DOHH2 (cell line): Measurements from ENCODE around the gene ZNHIT1.

Experiments
- H3F3A ChIP-seq: fragments of 200-600 bp; sonication (generic), shearing (Covaris generic); 2 replicates; pipeline ENCODE4 v1.6.0; 2016; ENCODE audit warnings: antibody characterized with exemption, mild to moderate bottlenecking; ENCODE audit not compliant: control insufficient read depth, insufficient read depth
- H3K27ac ChIP-seq: fragments of 200-600 bp; sonication (generic); 2 replicates; pipeline ENCODE4 v1.5.1; 2014; ENCODE audit warnings: low read depth, mild to moderate bottlenecking, low read length, moderate library complexity
- H3K27me3 ChIP-seq: fragments of 200-600 bp; sonication (generic); 2 replicates; pipeline ENCODE4 v1.6.1; 2014; ENCODE audit warnings: mild to moderate bottlenecking, low read length, mixed read lengths; ENCODE audit not compliant: control insufficient read depth
- H3K36me3 ChIP-seq: fragments of 200-600 bp; sonication (generic); 2 replicates; pipeline ENCODE4 v1.6.1; 2014; ENCODE audit warnings: mild to moderate bottlenecking, low read length, moderate library complexity, mixed read lengths; ENCODE audit not compliant: control insufficient read depth
- H3K4me1 ChIP-seq: fragments of 200-600 bp; sonication (generic); 2 replicates; pipeline ENCODE4 v1.6.1; 2014; ENCODE audit warnings: mild to moderate bottlenecking, low read length, mixed read lengths; ENCODE audit not compliant: control insufficient read depth
- H3K4me2 ChIP-seq: fragments of 200-600 bp; sonication (generic); 2 replicates; pipeline ENCODE4 v1.6.0; 2014; ENCODE audit warnings: mild to moderate bottlenecking, low read length, moderate library complexity
- H3K4me3 ChIP-seq: fragments of 200-600 bp; sonication (generic); 2 replicates; pipeline ENCODE4 v1.5.1; 2014; ENCODE audit warnings: mild to moderate bottlenecking, low read length, mixed read lengths
- H3K79me2 ChIP-seq: fragments of 200-600 bp; sonication (generic); 2 replicates; pipeline ENCODE4 v1.6.1; 2014; ENCODE audit warnings: mild to moderate bottlenecking, low read length, mixed read lengths; ENCODE audit not compliant: control insufficient read depth
- H3K9me2 ChIP-seq: fragments of 200-600 bp; sonication (generic); replicated peaks from 2 replicates; pipeline ENCODE4 v1.6.1; 2014; ENCODE audit warnings: mild to moderate bottlenecking, low read length, mixed read lengths; ENCODE audit not compliant: control insufficient read depth
- H3K9me3 ChIP-seq: fragments of 200-600 bp; sonication (generic); 2 replicates; pipeline ENCODE4 v1.6.1; 2014; ENCODE audit warnings: antibody characterized with exemption, low read length, mixed read lengths; ENCODE audit not compliant: control insufficient read depth, insufficient read depth
- H4K20me1 ChIP-seq: fragments of 200-600 bp; sonication (generic); 2 replicates; pipeline ENCODE4 v1.6.0; 2014; ENCODE audit warnings: low read depth, mild to moderate bottlenecking, antibody characterized with exemption, low read length, moderate library complexity; ENCODE audit not compliant: control insufficient read depth, insufficient read depth
- EZH2phosphoT487 ChIP-seq: fragments of 200-600 bp; sonication (generic); IDR thresholded peaks from 2 replicates; pipeline ENCODE4 v1.6.1; 2017; ENCODE audit warnings: borderline replicate concordance, mild to moderate bottlenecking, antibody characterized with exemption, low read length, moderate library complexity, mixed read lengths
- TF ChIP-seq, protein P1 (sequence below): fragments of 200-600 bp; sonication (generic); IDR thresholded peaks from one replicate; pipeline ENCODE4 v1.5.1; 2014; ENCODE audit warnings: antibody characterized with exemption, mild to moderate bottlenecking, low read depth, low read length; ENCODE audit not compliant: poor library complexity, severe bottlenecking

Gene ZNHIT1

DNA sequence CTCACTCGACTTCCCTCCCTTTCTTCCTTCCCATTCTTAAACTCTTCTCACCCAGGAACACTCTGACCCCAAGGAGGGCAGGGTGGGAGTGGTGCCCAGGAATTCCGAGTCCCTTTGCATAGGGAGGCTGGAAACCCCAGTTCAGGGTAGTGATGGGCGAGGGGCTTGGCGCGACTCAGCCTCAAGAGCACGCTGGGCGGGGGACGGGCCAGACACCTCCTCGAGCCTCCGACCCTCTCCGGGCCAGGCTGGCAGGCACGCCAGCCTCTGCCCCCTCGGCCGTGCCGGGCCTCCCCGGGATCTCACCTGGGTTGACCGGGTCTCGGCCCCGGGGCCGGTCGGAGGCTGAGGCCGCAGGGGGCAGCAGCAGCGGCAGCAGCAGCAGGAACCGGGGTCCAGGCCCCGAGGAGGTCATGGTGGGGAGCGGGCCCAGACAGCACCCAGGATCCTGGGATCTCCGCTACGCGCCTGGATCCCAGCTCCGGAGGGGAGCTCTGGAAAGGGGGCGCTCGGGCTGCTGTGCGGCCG lies 1.0 kb upstream of the ZNHIT1 start:
- H4K20me1 ChIP-seq: no peaks in the 10 kb centered on the region
- H3K79me2 ChIP-seq: peaks cover 35% of the 10 kb centered on the region
- H3K27me3 ChIP-seq: no peaks in the 10 kb centered on the region
- peak overlapping the region; percentile 79 for H3K4me3 ChIP-seq
- H3K27ac ChIP-seq: no peak overlapping the region
- H3K36me3 ChIP-seq: no peaks in the 10 kb centered on the region
- no peaks in the 10 kb centered on the region for H3K9me2 ChIP-seq
- no peaks in the 10 kb centered on the region for H3F3A ChIP-seq
- peaks cover 19% of the 10 kb centered on the region for H3K4me1 ChIP-seq
- TF ChIP-seq, protein P1, sequence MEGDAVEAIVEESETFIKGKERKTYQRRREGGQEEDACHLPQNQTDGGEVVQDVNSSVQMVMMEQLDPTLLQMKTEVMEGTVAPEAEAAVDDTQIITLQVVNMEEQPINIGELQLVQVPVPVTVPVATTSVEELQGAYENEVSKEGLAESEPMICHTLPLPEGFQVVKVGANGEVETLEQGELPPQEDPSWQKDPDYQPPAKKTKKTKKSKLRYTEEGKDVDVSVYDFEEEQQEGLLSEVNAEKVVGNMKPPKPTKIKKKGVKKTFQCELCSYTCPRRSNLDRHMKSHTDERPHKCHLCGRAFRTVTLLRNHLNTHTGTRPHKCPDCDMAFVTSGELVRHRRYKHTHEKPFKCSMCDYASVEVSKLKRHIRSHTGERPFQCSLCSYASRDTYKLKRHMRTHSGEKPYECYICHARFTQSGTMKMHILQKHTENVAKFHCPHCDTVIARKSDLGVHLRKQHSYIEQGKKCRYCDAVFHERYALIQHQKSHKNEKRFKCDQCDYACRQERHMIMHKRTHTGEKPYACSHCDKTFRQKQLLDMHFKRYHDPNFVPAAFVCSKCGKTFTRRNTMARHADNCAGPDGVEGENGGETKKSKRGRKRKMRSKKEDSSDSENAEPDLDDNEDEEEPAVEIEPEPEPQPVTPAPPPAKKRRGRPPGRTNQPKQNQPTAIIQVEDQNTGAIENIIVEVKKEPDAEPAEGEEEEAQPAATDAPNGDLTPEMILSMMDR: peak; percentile 57
- TF ChIP-seq EZH2phosphoT487: no peak
- no peaks in the 10 kb centered on the region for H3K9me3 ChIP-seq
- H3K4me2 ChIP-seq: peak overlapping the region; percentile 82

DNA sequence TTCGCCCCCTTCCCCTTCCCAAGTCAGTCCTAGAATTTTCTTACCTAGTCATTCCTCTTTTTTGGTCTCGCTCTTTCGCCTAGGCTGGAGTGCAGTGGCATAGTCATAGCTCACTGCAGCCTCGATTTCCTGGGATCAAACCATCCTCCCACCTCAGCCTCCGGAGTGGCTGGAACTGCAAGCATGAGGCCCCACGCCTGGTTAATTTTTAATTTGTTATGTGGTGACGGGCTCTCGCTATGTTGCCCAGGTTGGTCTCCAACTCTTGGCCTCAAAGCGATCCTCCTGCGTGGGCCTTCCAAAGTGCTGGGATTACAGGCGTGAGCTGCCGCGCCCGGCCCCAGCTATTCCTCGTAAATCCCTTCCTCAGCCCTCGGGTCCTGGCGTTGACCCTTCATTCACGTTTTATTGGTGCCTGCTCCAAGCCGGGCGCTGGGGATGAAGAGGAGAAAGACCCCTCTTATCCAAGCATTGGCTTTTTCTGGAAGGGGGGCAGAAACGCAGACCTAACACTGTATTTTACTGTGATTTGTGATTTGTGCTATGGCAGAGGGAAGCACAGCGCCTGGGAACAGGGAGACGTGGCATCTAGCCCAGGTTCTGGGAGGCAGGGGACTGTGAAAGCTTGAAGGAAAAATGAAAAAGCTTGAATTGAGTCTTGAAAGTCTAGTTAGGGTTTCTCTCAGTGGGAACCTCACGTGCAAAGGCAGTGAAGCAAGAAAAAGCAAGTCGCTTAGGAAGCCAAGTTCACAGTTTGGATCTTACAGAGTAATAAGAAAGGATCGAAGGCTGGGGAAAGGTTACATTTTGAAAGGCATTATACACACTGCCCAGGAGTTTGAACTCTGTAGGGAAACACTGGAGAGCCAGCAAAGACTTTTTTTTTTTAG lies 516 bp downstream of the ZNHIT1 start:
- no peaks in the 10 kb centered on the region for H3K9me2 ChIP-seq
- peak overlapping the region; percentile 82 for H3K4me2 ChIP-seq
- H3K27ac ChIP-seq: no peak overlapping the region
- H3K4me1 ChIP-seq: peaks cover 19% of the 10 kb centered on the region
- peak overlapping the region; percentile 79 for H3K4me3 ChIP-seq
- H3K9me3 ChIP-seq: no peaks in the 10 kb centered on the region
- no peaks in the 10 kb centered on the region for H3K27me3 ChIP-seq
- peaks cover 6% of the 10 kb centered on the region for H3K36me3 ChIP-seq
- H3F3A ChIP-seq: no peaks in the 10 kb centered on the region
- no peaks in the 10 kb centered on the region for H4K20me1 ChIP-seq
- no peak for TF ChIP-seq EZH2phosphoT487
- H3K79me2 ChIP-seq: peaks cover 37% of the 10 kb centered on the region

DNA sequence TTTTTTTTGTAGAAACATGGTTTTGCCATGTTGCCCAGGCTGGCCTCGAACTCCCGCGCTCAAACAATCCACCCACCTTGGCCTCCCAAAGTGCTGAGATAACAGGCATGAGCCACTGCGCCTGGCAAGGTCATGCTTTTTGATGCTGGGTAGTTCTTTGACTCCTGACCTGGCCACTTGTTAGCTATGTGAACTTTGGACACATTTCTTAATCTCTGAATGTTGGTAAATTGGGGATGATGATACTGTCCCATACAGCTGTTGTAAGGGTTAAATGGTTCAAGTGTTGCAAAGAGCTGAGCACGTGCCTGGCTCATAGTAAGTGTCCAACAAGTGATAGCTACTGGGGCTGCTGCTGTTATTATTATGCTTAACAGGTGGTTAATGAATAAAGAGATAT lies 2.3 kb downstream of the ZNHIT1 start:
- Histone ChIP-seq H3K9me2 (no peaks in the 10 kb centered on the region), H3K4me3 (no peak overlapping the region), H3K4me2 (no peak overlapping the region), H3F3A (no peaks in the 10 kb centered on the region), H3K27me3 (no peaks in the 10 kb centered on the region), H3K27ac (no peak overlapping the region), H3K4me1 (peaks cover 19% of the 10 kb centered on the region), H4K20me1 (no peaks in the 10 kb centered on the region), H3K9me3 (no peaks in the 10 kb centered on the region), H3K79me2 (peaks cover 37% of the 10 kb centered on the region), H3K36me3 (peaks cover 13% of the 10 kb centered on the region)
- TF ChIP-seq, protein P1: no peak
- TF ChIP-seq EZH2phosphoT487: no peak

DNA sequence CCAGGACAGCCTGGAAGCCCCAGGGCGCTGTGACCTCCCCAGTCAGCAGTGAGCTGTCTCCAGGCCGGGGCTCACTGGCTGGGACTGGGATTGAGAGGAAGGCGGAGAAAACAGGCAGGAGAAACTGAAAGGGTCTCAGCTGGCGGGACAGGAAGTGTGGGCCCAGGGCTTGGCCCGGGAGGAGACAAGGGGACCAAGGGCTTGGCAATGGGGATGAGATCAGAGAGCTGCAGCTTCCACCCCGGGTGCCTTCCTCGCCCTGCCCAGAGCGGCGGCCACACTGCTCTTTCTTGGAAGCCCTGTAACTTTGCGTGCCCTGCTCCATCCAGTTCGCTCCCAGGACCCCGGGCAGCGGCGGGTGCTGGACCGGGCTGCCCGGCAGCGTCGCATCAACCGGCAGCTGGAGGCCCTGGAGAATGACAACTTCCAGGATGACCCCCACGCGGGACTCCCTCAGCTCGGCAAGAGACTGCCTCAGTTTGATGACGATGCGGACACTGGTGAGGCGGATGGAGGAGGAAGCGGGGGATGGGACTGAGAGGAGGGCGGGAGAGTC lies 4.4 kb downstream of the ZNHIT1 start:
- no peaks in the 10 kb centered on the region for H3K27me3 ChIP-seq
- no peak overlapping the region for H3K27ac ChIP-seq
- H3K9me2 ChIP-seq: no peaks in the 10 kb centered on the region
- H3K79me2 ChIP-seq: peaks cover 35% of the 10 kb centered on the region
- H3K4me2 ChIP-seq: no peak overlapping the region
- H3K9me3 ChIP-seq: no peaks in the 10 kb centered on the region
- H3K36me3 ChIP-seq: peaks cover 17% of the 10 kb centered on the region
- H4K20me1 ChIP-seq: no peaks in the 10 kb centered on the region
- H3F3A ChIP-seq: no peaks in the 10 kb centered on the region
- TF ChIP-seq, protein P1: no peak
- TF ChIP-seq EZH2phosphoT487: no peak
- H3K4me3 ChIP-seq: no peak overlapping the region
- H3K4me1 ChIP-seq: peaks cover 10% of the 10 kb centered on the region
